ENCODE results near the gene ZNF366. TPM values are rescaled to one million over a fixed set of nuclear protein-coding genes. Genes with fewer than 3 reads are reported as not detected.

Gene ZNF366
- total RNA-seq, 1 experiment from 2014 or later: not detected

GRCh38 chr5:72478276-72478675, 28.9 kb downstream of the ZNF366 start:
- Histone ChIP-seq H3K27me3 (replicated peaks; ENCODE audit: control insufficient read depth, insufficient read depth, low read length) (no peaks in the 10 kb centered on the region), H3K36me3 (ENCODE audit: control insufficient read depth, insufficient read depth, low read length) (no peaks in the 10 kb centered on the region), H3K9me3 (no peaks in the 10 kb centered on the region), H3K4me3 (ENCODE audit: low read depth, low read length) (no peak overlapping the region), H3K4me1 (no peaks in the 10 kb centered on the region)
- DNase-seq: no peak
- POLR2A ChIA-PET: no interaction called here
- Mint-ChIP-seq H3K36me3 (ENCODE audit: insufficient read depth, unreplicated experiment) (no peaks in the 10 kb centered on the region), H3K4me3 (ENCODE audit: unreplicated experiment) (no peak overlapping the region), H3K4me1 (ENCODE audit: low read depth, unreplicated experiment) (peaks cover 7% of the 10 kb centered on the region), H3K27me3 (ENCODE audit: insufficient read depth, unreplicated experiment) (no peaks in the 10 kb centered on the region), H3K27ac (ENCODE audit: unreplicated experiment) (no peak overlapping the region), H3K9me3 (ENCODE audit: unreplicated experiment) (no peaks in the 10 kb centered on the region)
- no TSS peak for BruUV-seq (replicated peaks)
- no peak for TF ChIP-seq CTCF (IDR thresholded peaks at IDR 0.05; ENCODE audit: insufficient read depth in 1 of 2, low read depth in 1 of 2, low read length in 1 of 2, severe bottlenecking in 1 of 2, unreplicated experiment in 1 of 2)
- CTCF ChIA-PET: no interaction called here
- intact Hi-C loops (cut with micrococcal nuclease; ENCODE audit: unreplicated experiment): no loop called here

GRCh38 chr5:72477644-72478043, 29.6 kb downstream of the ZNF366 start:
- DNase-seq: no peak
- TF ChIP-seq CTCF (IDR thresholded peaks at IDR 0.05; ENCODE audit: insufficient read depth in 1 of 2, low read depth in 1 of 2, low read length in 1 of 2, severe bottlenecking in 1 of 2, unreplicated experiment in 1 of 2): no peak
- Histone ChIP-seq H3K9me3 (no peaks in the 10 kb centered on the region), H3K36me3 (ENCODE audit: control insufficient read depth, insufficient read depth, low read length) (no peaks in the 10 kb centered on the region), H3K27me3 (replicated peaks; ENCODE audit: control insufficient read depth, insufficient read depth, low read length) (no peaks in the 10 kb centered on the region), H3K4me1 (no peaks in the 10 kb centered on the region), H3K4me3 (ENCODE audit: low read depth, low read length) (no peak overlapping the region)
- intact Hi-C loops (cut with micrococcal nuclease; ENCODE audit: unreplicated experiment): no loop called here
- Mint-ChIP-seq H3K9me3 (ENCODE audit: unreplicated experiment) (no peaks in the 10 kb centered on the region), H3K36me3 (ENCODE audit: insufficient read depth, unreplicated experiment) (no peaks in the 10 kb centered on the region), H3K27ac (ENCODE audit: unreplicated experiment) (no peak overlapping the region), H3K4me3 (ENCODE audit: unreplicated experiment) (no peak overlapping the region), H3K27me3 (ENCODE audit: insufficient read depth, unreplicated experiment) (peaks cover 3% of the 10 kb centered on the region), H3K4me1 (ENCODE audit: low read depth, unreplicated experiment) (peaks cover 7% of the 10 kb centered on the region)
- ChIA-PET POLR2A (no interaction called here), CTCF (no interaction called here)
- BruUV-seq (replicated peaks): no TSS peak

GRCh38 chr5:72477176-72477575, 30.0 kb downstream of the ZNF366 start:
- Histone ChIP-seq H3K36me3 (ENCODE audit: control insufficient read depth, insufficient read depth, low read length) (no peaks in the 10 kb centered on the region), H3K9me3 (no peaks in the 10 kb centered on the region), H3K4me1 (no peaks in the 10 kb centered on the region), H3K4me3 (ENCODE audit: low read depth, low read length) (no peak overlapping the region), H3K27me3 (replicated peaks; ENCODE audit: control insufficient read depth, insufficient read depth, low read length) (no peaks in the 10 kb centered on the region)
- Mint-ChIP-seq H3K4me1 (ENCODE audit: low read depth, unreplicated experiment) (peaks cover 7% of the 10 kb centered on the region), H3K4me3 (ENCODE audit: unreplicated experiment) (no peak overlapping the region), H3K27ac (ENCODE audit: unreplicated experiment) (no peak overlapping the region), H3K9me3 (ENCODE audit: unreplicated experiment) (no peaks in the 10 kb centered on the region), H3K36me3 (ENCODE audit: insufficient read depth, unreplicated experiment) (no peaks in the 10 kb centered on the region), H3K27me3 (ENCODE audit: insufficient read depth, unreplicated experiment) (peaks cover 3% of the 10 kb centered on the region)
- intact Hi-C loops (cut with micrococcal nuclease; ENCODE audit: unreplicated experiment): no loop called here
- CTCF ChIA-PET: no interaction called here
- POLR2A ChIA-PET: no interaction called here
- no peak for TF ChIP-seq CTCF (IDR thresholded peaks at IDR 0.05; ENCODE audit: insufficient read depth in 1 of 2, low read depth in 1 of 2, low read length in 1 of 2, severe bottlenecking in 1 of 2, unreplicated experiment in 1 of 2)
- no peak for DNase-seq
- BruUV-seq (replicated peaks): no TSS peak

Data from Caco-2 (cell line).